ENCODE measurements around the gene VCL.

DNA sequence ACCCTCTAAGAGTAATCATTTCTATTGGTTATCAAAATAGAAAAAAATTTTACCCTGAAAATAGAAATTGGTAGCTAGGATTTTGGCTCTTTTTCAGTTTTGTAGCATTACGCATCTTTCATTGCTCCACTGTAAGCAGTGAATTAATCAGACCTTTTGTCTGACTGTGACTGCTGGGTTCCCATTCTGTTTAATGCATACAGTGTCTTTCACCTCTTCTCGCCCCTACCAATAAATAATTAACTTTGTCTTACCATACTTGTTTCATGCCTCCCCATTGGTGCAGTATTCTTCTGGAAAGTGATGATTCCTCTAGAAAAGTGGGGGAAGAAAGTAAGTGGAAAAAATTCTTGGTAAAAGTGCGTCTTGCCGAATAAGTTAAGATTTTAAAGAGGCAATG lies 79.5 kb downstream of the VCL start:
- TF ChIP-seq SMC3 (IDR thresholded peaks at IDR 0.05; ENCODE audit: low read depth, low read length) (no peak), EP300 (IDR thresholded peaks at IDR 0.05; ENCODE audit: borderline replicate concordance in 1 of 2, low read depth in 1 of 2, low read length in 1 of 2) (no peak), TAF1 (IDR thresholded peaks at IDR 0.05; ENCODE audit: borderline replicate concordance, low read depth, low read length) (no peak)
- TF ChIP-seq, protein P1, sequence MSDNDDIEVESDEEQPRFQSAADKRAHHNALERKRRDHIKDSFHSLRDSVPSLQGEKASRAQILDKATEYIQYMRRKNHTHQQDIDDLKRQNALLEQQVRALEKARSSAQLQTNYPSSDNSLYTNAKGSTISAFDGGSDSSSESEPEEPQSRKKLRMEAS (IDR thresholded peaks at IDR 0.05; ENCODE audit: low read depth), result no peak
- TF ChIP-seq, protein P2, sequence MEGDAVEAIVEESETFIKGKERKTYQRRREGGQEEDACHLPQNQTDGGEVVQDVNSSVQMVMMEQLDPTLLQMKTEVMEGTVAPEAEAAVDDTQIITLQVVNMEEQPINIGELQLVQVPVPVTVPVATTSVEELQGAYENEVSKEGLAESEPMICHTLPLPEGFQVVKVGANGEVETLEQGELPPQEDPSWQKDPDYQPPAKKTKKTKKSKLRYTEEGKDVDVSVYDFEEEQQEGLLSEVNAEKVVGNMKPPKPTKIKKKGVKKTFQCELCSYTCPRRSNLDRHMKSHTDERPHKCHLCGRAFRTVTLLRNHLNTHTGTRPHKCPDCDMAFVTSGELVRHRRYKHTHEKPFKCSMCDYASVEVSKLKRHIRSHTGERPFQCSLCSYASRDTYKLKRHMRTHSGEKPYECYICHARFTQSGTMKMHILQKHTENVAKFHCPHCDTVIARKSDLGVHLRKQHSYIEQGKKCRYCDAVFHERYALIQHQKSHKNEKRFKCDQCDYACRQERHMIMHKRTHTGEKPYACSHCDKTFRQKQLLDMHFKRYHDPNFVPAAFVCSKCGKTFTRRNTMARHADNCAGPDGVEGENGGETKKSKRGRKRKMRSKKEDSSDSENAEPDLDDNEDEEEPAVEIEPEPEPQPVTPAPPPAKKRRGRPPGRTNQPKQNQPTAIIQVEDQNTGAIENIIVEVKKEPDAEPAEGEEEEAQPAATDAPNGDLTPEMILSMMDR (IDR thresholded peaks at IDR 0.05), result no peak

Measured in SK-N-SH (cell line).